ENCODE measurements around the gene OTULIN.

Gene OTULIN

DNA sequence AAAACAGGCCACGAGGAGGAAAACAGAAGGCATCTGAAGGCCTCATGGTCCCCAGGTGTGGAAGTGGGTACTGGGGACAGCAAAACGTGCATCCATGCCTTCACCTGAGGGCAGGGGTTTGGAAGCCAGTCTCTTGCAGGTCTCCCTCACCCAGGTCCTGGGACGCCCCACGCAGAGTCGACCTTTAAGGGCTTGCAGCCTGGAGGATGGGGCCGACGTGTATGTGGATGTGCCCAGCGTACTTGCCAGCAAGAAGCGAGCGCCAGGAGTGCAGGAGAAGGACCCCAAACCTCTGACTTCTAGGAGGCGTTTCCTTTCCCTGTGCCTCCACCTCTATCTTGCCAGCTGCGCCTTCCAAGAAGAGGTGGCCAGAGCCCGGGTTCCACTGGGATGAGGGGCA lies 65.9 kb downstream of the OTULIN start:
- Histone ChIP-seq H3F3A (ENCODE audit: control insufficient read depth, insufficient read depth) (no peaks in the 10 kb centered on the region), H3K9me2 (replicated peaks; ENCODE audit: control insufficient read depth, low read length) (no peaks in the 10 kb centered on the region), H3K36me3 (ENCODE audit: control insufficient read depth, low read length) (peaks cover 9% of the 10 kb centered on the region; the same call in 1 of the 2 replicates), H3K79me2 (ENCODE audit: control insufficient read depth, low read length) (no peaks in the 10 kb centered on the region), H3K4me1 (ENCODE audit: control insufficient read depth, low read length) (peaks cover 3% of the 10 kb centered on the region; the same call in 1 of the 2 replicates), H3K27ac (ENCODE audit: low read depth, low read length) (no peak overlapping the region), H4K20me1 (ENCODE audit: control insufficient read depth, insufficient read depth, low read depth, low read length) (no peaks in the 10 kb centered on the region), H3K4me3 (ENCODE audit: low read length) (no peak overlapping the region), H3K27me3 (ENCODE audit: control insufficient read depth, low read length) (no peaks in the 10 kb centered on the region), H3K4me2 (ENCODE audit: low read length) (no peak overlapping the region), H3K9me3 (ENCODE audit: control insufficient read depth, insufficient read depth, low read length) (no peaks in the 10 kb centered on the region)
- TF ChIP-seq, protein P1, sequence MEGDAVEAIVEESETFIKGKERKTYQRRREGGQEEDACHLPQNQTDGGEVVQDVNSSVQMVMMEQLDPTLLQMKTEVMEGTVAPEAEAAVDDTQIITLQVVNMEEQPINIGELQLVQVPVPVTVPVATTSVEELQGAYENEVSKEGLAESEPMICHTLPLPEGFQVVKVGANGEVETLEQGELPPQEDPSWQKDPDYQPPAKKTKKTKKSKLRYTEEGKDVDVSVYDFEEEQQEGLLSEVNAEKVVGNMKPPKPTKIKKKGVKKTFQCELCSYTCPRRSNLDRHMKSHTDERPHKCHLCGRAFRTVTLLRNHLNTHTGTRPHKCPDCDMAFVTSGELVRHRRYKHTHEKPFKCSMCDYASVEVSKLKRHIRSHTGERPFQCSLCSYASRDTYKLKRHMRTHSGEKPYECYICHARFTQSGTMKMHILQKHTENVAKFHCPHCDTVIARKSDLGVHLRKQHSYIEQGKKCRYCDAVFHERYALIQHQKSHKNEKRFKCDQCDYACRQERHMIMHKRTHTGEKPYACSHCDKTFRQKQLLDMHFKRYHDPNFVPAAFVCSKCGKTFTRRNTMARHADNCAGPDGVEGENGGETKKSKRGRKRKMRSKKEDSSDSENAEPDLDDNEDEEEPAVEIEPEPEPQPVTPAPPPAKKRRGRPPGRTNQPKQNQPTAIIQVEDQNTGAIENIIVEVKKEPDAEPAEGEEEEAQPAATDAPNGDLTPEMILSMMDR (IDR thresholded peaks at IDR 0.05; ENCODE audit: low read depth, low read length, poor library complexity, severe bottlenecking): no peak
- no peak for TF ChIP-seq EZH2phosphoT487 (IDR thresholded peaks at IDR 0.05; ENCODE audit: borderline replicate concordance, low read length)

DNA sequence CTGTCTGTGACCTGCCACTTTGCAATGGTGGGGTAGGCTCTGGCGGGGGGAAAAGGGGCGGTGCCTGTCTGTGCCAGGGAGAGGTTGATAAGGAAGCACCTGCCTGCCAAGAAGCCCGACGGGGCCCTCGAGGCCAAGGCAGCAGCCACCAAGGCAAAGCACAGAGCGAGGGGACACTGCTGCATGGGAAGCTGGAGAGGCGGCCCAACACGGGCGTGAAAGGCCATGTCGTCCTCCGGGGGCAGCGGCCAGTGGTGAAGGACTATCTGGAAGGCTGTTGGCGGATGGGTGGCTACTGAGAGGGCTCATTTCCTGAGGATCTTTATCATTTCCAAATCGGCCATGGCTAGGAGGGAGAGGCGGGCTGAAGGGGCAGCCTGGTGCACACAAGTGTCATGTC lies 66.4 kb downstream of the OTULIN start:
- Histone ChIP-seq H3K9me3 (ENCODE audit: control insufficient read depth, insufficient read depth, low read length) (no peaks in the 10 kb centered on the region), H3F3A (ENCODE audit: control insufficient read depth, insufficient read depth) (no peaks in the 10 kb centered on the region), H3K27me3 (ENCODE audit: control insufficient read depth, low read length) (no peaks in the 10 kb centered on the region), H3K79me2 (ENCODE audit: control insufficient read depth, low read length) (no peaks in the 10 kb centered on the region), H4K20me1 (ENCODE audit: control insufficient read depth, insufficient read depth, low read depth, low read length) (no peaks in the 10 kb centered on the region), H3K4me3 (ENCODE audit: low read length) (no peak overlapping the region), H3K4me1 (ENCODE audit: control insufficient read depth, low read length) (peaks cover 3% of the 10 kb centered on the region; the same call in 1 of the 2 replicates), H3K9me2 (replicated peaks; ENCODE audit: control insufficient read depth, low read length) (no peaks in the 10 kb centered on the region), H3K27ac (ENCODE audit: low read depth, low read length) (no peak overlapping the region), H3K36me3 (ENCODE audit: control insufficient read depth, low read length) (peaks cover 9% of the 10 kb centered on the region; the same call in 1 of the 2 replicates), H3K4me2 (ENCODE audit: low read length) (no peak overlapping the region)
- no peak for TF ChIP-seq EZH2phosphoT487 (IDR thresholded peaks at IDR 0.05; ENCODE audit: borderline replicate concordance, low read length)
- TF ChIP-seq, protein P1 (IDR thresholded peaks at IDR 0.05; ENCODE audit: low read depth, low read length, poor library complexity, severe bottlenecking): no peak

DNA sequence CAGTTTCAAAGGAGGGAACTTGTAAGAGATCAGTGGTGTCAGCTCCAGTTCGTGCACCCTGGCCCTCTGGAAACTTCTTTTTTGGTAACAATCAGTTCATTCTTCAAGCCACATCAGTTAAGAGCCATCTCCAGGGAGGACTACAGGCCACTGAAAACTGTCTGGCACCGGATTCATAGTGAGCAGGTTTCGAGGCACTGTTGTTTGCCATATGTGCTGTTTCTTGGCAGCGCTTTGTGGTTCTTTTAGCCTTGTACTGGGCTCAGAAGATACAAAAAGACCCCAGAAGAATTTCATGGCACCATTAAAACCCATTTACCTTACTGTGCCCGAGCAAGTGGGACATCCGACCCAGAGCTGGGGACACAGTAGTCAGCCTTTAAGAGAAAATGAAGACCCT lies 68.5 kb downstream of the OTULIN start:
- Histone ChIP-seq H3K4me3 (ENCODE audit: low read length) (no peak overlapping the region), H3K27me3 (ENCODE audit: control insufficient read depth, low read length) (no peaks in the 10 kb centered on the region), H4K20me1 (ENCODE audit: control insufficient read depth, insufficient read depth, low read depth, low read length) (no peaks in the 10 kb centered on the region), H3K4me2 (ENCODE audit: low read length) (no peak overlapping the region), H3K79me2 (ENCODE audit: control insufficient read depth, low read length) (no peaks in the 10 kb centered on the region), H3K27ac (ENCODE audit: low read depth, low read length) (no peak overlapping the region), H3F3A (ENCODE audit: control insufficient read depth, insufficient read depth) (no peaks in the 10 kb centered on the region), H3K9me3 (ENCODE audit: control insufficient read depth, insufficient read depth, low read length) (no peaks in the 10 kb centered on the region), H3K36me3 (ENCODE audit: control insufficient read depth, low read length) (peaks cover 10% of the 10 kb centered on the region; the same call in 1 of the 2 replicates), H3K9me2 (replicated peaks; ENCODE audit: control insufficient read depth, low read length) (no peaks in the 10 kb centered on the region), H3K4me1 (ENCODE audit: control insufficient read depth, low read length) (no peaks in the 10 kb centered on the region)
- no peak for TF ChIP-seq EZH2phosphoT487 (IDR thresholded peaks at IDR 0.05; ENCODE audit: borderline replicate concordance, low read length)
- TF ChIP-seq, protein P1 (IDR thresholded peaks at IDR 0.05; ENCODE audit: low read depth, low read length, poor library complexity, severe bottlenecking): no peak

Measured in DOHH2 (cell line).